NB4 (cell line): Measurements from ENCODE around the gene BLOC1S1.

ENCODE experiments used
- CTCF ChIP-seq: IDR thresholded peaks from one replicate; pipeline ENCODE4 v1.5.1; 2012; ENCODE audit warnings: low read depth, low read length
- MAX ChIP-seq: IDR thresholded peaks from 2 replicates; pipeline ENCODE4 v1.6.1; 2011; ENCODE audit warnings: low read depth, low read length

- TF ChIP-seq CTCF (no peak), MAX (no peak)
Measured at GRCh38 chr12:55707841-55708694, 7.8 kb upstream of the BLOC1S1 start, which contains the start of gene ITGA7.
